ES-I3 (cell line): ENCODE data around the gene SLC2A4.

Source experiments
- H3K36me3 ChIP-seq: 2 replicates; pipeline ENCODE4 v1.6.1; 2013; ENCODE audit warnings: mild to moderate bottlenecking, low read length, control low read depth, moderate library complexity; ENCODE audit not compliant: insufficient read depth
- H3K4me1 ChIP-seq: 2 replicates; pipeline ENCODE4 v1.6.1; 2013; ENCODE audit warnings: mild to moderate bottlenecking, control low read depth, low read length; ENCODE audit not compliant: insufficient read depth
- H3K9ac ChIP-seq: 2 replicates; pipeline ENCODE4 v1.6.1; 2013; ENCODE audit warnings: low read depth, mild to moderate bottlenecking, low read length, moderate library complexity
- H3K9me3 ChIP-seq: 2 replicates; pipeline ENCODE4 v1.6.1; 2013; ENCODE audit warnings: mild to moderate bottlenecking, low read length, moderate library complexity; ENCODE audit not compliant: control insufficient read depth, insufficient read depth

Gene SLC2A4

DNA sequence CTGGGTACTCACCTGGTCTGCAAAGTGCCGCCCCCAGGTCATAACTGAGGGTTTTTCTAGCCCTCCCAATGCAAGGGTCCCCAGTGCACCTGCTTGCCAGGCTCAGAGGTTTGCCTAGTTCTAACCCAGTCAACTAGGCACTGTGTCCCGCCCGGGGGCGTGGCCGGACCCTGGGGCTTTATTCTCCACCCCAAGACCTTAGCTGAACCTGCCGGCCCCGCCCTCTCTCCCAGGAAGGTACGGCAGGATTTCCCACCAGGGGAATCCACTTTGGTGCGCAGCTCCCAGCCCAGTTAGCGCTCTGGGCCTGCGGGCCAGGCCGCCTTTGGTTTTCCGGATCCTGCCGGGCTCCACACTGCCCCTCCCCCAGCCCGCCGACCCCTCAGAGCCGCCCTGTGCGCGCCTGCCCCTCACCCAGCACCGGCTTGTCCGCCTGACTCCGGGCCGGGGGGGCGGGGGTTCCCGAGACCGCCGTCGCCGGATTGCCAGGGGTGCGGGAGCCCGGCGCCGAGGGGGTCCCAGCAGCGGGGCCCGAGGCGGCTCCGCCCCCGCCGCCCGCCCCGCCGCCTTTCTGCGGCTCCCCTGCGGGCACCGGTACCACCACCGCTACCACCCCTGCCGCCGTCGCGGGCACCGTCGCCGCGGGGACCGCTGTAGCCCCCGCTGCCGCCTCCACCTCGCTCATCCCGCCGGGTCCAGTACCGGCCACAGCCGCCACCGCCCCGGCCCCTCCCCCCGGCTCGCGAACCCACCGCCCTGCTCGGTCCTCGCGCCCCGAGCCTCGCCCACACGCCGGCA lies 12.5 kb downstream of the SLC2A4 start:
- Histone ChIP-seq H3K36me3 (no peaks in the 10 kb centered on the region), H3K4me1 (peaks cover 18% of the 10 kb centered on the region), H3K9ac (peak overlapping the region; percentile 46; the same call in 1 of the 2 replicates), H3K9me3 (no peaks in the 10 kb centered on the region)

DNA sequence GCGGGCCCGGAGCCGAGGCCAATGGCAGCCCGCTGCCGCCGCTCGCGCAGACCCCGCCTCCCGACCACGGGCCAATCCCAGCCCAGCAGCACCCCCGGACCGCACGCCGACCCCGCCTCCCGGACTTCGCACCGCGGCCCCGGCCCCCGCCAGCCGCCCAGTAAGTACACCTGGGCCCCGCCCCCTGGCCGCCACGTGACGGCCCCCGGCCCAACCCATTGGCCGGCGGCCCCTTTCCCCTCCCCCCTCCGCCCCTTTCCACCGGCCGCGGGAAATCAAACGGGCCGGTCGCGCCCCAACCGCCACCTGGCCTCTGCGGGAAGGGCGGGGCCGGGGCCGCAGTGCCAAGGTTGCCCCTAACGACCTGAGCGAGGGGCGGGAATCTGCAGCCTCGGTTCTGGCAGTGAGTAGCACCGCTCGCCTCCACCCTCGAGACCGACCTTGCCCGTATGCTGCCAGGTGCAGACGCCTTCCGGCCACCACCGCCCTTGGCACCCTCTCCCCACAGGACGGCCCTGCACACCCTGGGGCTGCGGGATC lies 13.2 kb downstream of the SLC2A4 start, which contains the start of gene YBX2:
Gene YBX2, minus strand, starts transcription at position 26 of the 540 bp plus-strand sequence. CDS start 139 bp downstream, outside the sequence.
- Histone ChIP-seq H3K36me3 (no peaks in the 10 kb centered on the region), H3K4me1 (peaks cover 18% of the 10 kb centered on the region), H3K9me3 (no peaks in the 10 kb centered on the region), H3K9ac (peak within 1 kb of the TSS; percentile 56)

DNA sequence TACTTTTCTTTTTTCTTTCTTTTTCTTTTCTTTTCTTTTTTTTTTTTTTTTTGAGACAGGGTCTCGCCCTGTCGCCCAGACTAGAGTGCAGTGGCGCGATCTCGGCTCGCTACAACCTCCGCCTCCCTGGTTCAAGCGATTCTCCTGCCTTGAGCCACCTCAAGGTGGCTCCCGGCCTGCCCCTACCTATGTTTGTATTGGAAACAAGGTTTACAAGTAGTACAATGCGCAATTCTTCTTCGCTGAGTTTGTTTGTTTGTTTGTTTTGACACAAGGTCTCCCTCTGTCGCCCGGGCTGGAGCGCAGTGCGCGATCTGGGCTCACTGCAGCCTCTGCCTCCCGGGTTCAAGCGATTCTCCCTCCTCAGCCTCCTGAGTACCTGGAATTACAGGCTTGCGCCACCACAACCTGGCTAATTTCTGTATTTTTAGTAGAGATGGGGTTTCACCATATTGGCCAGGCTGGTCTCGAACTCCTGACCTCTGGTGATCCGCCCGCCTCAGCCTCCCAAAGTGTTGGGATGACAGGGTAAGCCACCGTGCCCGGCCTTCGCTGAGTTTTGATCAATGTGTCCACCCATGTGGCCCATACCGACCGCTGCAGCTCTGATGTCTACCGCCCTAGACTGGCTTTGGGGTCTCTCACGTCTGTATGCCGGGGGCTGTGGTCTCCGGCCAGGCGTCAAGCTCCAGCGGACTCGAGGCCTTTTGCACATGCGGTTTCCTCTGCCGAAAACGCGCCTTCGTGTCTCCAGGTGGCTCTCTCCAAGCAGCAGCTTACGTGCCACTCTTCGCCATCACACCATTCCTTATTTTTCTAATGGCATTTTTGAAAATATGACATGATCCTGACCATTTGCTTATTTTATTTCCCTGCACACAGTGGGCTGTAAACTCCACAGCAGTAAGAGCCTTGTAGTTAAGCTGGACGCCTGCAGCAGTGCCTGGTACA lies 14.0 kb downstream of the SLC2A4 start:
- H3K36me3 ChIP-seq, result no peaks in the 10 kb centered on the region
- H3K9me3 ChIP-seq, result no peaks in the 10 kb centered on the region
- peaks cover 18% of the 10 kb centered on the region for H3K4me1 ChIP-seq
- H3K9ac ChIP-seq, result peak overlapping the region; percentile 56; the same call in 1 of the 2 replicates

DNA sequence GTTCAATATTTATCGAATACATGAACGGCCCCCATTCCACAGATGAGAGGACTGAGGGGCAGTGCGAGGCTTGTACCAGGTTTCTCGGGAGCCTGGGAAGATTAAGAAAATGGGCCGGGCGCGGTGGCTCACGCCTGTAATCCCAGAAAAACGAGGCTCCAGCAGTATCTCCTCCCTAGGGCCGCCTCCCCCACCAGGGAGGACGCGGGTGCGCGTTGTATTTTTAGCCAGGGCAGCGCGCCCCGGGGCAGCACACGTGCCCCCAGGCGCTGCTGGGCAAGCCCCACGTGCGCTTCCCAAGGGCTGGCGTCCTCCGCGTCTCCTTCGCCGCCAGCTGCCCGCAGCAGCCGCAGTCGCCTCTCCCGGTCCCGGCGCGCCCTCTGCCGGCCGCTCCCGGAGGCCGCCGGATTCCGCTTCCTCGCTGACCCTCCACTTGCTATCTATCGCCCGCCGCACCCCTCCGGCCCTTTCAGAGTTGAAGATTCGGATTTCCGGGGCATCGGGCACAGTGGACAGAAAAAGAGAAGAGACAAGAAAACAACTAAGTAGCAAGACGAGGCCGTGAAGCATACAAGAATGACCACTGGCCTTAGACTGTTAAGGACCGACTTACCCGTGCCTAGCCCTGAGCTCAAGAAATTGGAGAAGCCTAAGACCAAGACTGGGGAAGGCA lies 14.8 kb downstream of the SLC2A4 start:
- Histone ChIP-seq H3K9me3 (no peaks in the 10 kb centered on the region), H3K4me1 (peaks cover 18% of the 10 kb centered on the region), H3K36me3 (no peaks in the 10 kb centered on the region), H3K9ac (peak overlapping the region; percentile 7; the same call in 1 of the 2 replicates)

DNA sequence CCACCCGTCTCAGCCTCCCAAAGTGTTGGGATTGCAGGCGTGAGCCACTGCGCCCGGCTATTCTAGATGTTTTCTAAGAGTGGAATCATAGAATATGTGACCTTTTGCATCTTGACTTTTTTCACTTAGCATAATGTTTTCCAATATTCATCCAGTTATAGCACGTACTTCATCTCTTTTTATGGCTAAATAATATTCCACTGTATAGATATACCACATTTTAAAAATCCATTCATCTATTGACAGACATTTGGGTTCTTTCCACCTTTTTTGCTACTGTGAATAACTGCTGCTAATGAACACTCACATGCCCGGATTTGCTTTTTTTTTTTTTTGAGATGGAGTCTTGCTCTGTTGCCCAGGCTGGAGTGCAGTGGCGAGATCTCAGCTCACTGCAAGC lies 22.7 kb downstream of the SLC2A4 start:
- no peaks in the 10 kb centered on the region for H3K9me3 ChIP-seq
- H3K36me3 ChIP-seq, result no peaks in the 10 kb centered on the region
- peaks cover 2% of the 10 kb centered on the region; the same call in 1 of the 2 replicates for H3K4me1 ChIP-seq

DNA sequence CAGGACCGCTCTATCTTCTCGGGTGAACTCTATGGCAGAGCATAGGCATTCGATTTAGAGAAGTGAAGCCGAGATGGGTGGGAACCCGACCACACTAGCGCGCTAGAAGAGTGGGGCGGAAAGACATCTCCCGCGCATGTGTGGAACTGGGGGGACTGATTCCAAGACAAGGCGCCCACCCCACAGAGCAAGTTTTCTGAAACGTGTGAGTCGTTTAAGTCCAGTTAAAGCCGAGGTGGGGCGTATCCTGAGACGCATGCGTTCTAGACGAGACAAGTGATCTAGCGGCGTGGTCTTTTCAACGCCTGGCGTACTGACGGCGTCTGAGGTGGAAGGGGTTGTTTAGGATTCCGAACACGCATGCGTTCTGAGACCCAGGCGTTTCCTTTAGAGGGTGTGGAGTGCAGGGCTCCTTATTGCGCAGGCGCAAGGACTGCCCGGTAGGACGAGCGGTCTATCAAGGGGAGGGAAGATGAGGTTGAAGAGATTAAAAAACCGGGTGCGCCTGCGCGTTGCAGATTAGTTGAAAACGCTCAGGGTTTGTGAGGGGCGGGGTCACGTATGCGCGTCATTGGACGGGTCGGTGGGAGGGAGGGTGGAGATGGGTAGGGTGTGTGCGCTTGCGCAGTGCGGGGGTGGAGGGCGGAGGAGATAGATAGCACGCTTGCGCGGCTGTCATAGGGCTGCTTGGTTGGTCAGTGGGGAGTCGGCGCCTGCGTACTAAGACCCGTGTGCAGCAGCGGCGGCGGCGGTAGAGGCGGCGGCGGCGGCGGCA lies 25.6 kb downstream of the SLC2A4 start, which contains the start of gene EIF5A:
Gene EIF5A, plus strand, starts transcription at position 718 of the 775 bp plus-strand sequence. CDS start 2,008 bp downstream, outside the sequence.
- Histone ChIP-seq H3K9me3 (no peaks in the 10 kb centered on the region), H3K4me1 (peaks cover 5% of the 10 kb centered on the region; the same call in 1 of the 2 replicates), H3K36me3 (peaks cover 23% of the 10 kb centered on the region), H3K9ac (peak within 1 kb of the TSS; percentile 98)

More for the DNA sequence above, 22.7 kb downstream of the SLC2A4 start:
- no peak overlapping the region for H3K9ac ChIP-seq

DNA sequence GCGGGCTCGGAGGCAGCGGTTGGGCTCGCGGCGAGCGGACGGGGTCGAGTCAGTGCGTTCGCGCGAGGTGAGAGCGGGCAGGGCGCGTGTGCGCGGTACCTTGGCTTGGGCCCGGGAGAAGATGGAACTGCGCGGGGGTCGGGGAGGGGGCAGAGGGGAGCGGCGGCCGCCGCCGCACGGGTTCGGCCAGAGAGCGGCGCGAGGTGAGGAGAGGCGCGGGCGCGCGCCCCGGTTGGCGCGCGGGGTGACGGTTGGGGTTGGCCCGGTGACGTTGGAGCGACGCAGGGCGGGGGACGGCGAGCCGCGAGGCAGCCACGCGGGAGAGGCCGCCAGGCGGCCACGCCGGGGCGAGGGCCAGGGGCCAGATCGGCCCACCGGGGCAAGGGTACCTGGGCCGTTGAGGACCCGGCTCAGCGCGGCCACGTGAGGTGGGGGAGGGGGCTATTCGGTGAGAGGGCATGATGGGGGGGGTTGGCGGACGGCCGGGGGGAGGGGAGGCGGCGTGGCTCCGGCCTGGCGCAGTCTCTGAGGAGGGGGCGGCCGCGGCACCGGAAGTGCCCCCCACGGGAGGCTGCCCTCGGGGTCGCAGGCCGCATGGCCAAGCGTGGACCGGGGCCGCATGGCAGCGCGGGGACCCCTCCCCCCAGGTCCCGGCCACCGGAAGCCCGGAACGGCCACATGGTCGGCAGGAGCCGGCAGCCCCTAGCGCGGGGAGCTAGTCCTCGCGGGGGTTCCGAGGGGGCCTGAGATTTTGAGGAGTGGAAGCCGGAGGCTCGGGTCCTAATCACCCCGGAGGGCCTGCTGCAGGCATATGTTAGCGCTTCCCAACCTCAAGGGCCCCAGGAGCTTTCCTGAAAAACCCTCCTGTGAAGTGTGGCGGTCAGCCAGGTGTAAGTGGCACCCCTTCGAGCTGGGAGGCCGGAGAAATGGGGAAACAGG lies 26.4 kb downstream of the SLC2A4 start:
- peaks cover 27% of the 10 kb centered on the region for H3K36me3 ChIP-seq
- no peaks in the 10 kb centered on the region for H3K9me3 ChIP-seq
- H3K4me1 ChIP-seq, result peaks cover 5% of the 10 kb centered on the region; the same call in 1 of the 2 replicates
- H3K9ac ChIP-seq, result peak overlapping the region; percentile 98

DNA sequence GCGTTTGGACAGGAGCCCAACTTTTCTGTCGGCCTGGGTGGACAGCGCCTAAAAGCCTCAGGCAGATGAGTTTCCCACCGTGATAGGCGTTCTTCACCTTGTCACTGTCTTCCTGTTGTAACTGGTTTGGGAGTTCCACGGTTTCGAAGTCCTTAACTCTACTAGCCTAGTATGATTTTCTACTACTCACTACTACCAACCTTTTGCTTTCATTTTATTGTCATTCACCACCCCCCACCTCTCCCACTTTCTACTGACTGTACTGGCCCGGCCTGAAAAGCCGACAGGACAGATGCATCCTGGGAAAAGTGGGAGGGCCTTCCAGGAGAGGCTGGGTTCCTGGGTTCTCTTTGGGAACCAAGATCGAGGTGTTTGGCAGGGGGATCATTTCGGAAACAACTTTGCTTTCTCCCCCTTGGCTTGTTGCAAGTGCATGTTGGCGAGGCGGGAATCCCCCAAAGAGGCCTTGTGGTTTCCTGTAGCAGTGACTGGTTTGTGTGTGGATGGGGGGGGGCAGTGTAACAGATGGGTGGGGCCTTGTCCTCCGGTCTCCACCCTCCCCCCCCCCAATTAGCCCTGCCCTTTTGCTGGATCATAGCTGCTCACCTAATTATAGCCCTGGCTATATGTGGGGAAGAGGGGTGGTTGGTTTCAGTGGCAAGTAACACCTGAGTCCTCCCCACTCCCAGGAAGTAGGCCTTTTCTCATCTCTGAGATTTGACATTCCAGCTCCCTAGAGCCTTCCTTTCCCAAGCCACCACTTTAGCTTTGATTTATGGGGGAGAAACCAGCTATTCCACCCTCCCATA lies 27.3 kb downstream of the SLC2A4 start:
- Histone ChIP-seq H3K9me3 (no peaks in the 10 kb centered on the region), H3K4me1 (peaks cover 5% of the 10 kb centered on the region), H3K9ac (peak overlapping the region; percentile 98), H3K36me3 (peaks cover 27% of the 10 kb centered on the region)

DNA sequence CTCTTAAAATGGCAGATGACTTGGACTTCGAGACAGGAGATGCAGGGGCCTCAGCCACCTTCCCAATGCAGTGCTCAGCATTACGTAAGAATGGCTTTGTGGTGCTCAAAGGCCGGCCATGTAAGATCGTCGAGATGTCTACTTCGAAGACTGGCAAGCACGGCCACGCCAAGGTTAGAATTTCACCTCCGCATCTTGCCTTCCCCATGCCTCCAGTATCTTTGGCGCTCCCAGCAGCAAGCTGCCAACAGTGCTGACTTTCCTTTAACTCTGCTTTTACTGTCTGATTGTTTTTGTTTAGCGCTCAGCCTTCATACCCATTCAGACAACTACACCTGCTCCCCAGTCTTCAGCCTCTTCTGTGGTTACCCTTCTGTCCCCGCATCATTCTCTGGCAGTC lies 28.1 kb downstream of the SLC2A4 start:
- no peak overlapping the region for H3K9ac ChIP-seq
- no peaks in the 10 kb centered on the region for H3K9me3 ChIP-seq
- H3K36me3 ChIP-seq, result peaks cover 27% of the 10 kb centered on the region
- peaks cover 5% of the 10 kb centered on the region for H3K4me1 ChIP-seq

DNA sequence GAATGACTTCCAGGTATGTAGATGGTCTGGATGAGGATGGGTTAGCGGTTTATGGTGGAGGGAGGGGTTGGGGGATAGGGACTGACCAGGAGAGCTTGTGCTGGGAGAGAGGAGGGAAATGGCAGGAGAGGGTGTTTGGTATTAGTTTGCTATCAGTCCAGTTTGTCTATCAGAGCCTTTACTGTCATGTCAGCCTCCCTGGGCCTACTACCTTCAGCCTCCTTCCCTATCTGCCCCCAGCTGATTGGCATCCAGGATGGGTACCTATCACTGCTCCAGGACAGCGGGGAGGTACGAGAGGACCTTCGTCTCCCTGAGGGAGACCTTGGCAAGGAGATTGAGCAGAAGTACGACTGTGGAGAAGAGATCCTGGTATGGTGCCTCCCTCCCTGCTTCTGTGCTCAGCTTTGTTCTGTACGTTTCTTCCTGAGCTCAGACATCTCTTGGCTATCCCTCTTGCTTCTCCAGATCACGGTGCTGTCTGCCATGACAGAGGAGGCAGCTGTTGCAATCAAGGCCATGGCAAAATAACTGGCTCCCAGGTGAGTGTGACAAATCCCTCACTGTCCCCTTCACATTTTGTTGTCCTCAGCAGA lies 29.7 kb downstream of the SLC2A4 start:
- H3K4me1 ChIP-seq, result peaks cover 5% of the 10 kb centered on the region
- peaks cover 27% of the 10 kb centered on the region for H3K36me3 ChIP-seq
- H3K9ac ChIP-seq, result no peak overlapping the region
- no peaks in the 10 kb centered on the region for H3K9me3 ChIP-seq

DNA sequence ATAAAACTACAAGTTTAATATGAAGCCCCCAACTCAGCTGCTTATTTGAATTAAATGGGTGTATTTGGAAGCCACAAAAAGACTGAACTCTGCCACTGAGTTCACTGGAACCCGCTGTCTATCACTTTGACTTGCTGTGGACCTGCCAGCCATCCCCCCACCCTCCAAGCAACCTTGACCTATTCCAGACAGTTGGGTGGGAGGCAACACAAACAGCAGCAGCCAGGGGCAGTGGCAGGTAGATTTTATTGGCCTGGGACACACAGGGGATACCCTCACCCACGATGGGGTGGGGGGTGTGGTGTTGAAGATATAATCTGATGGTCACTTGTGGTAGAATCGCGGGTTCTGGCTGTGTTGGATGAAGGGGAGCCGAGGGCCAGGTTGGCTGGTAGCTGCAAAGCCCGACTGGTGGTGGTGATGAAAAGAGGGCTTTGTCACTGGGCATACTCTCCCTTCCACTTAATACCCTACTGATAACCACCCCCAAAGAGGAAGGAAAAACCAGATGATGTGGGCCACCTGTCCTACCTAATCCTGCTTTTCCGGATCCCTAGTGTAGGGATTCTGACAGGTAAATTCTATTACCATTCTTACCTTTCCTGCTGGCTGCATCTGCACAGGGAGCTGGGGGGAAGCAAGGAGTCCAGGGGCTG lies 31.0 kb downstream of the SLC2A4 start:
- Histone ChIP-seq H3K9me3 (no peaks in the 10 kb centered on the region), H3K9ac (no peak overlapping the region), H3K4me1 (peaks cover 5% of the 10 kb centered on the region), H3K36me3 (peaks cover 32% of the 10 kb centered on the region)
